ENCODE results near the gene SIAH3. TPM values are rescaled to one million over a fixed set of nuclear protein-coding genes. Genes with fewer than 3 reads are reported as not detected.

Gene SIAH3
- total and polyA plus RNA-seq, 4 donors, result under 0.01 TPM; not detected in 3

DNA sequence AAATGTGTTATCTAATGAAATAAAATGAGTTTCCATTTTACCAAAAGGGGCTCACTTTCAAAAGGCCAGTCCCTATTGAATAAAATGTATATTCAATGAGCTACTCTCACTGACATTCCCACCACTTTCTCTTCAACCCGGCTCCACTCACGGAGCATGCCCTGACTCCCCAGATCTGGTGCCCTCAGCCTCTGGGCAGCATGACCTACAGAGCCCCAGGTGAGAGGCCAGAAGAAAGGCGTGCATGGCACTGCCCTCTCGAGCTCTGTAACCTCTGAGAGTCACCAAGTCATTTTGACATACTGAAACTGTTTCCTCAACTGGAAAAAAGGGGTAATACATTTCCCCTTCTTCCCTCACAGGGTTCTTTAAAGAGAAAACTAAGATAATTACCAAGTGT lies 25.2 kb upstream of the SIAH3 start:
- Histone ChIP-seq H3K4me3 (ENCODE audit: low read depth in 1 of 3, low read length in 3 of 3) (no peak overlapping the region), H3K27me3 (ENCODE audit: control insufficient read depth in 4 of 4, insufficient read depth in 4 of 4, low read length in 3 of 4) (peaks cover 0 to 4% (median 0%) of the 10 kb centered on the region in 4 donors), H3K36me3 (ENCODE audit: control insufficient read depth in 4 of 4, insufficient read depth in 3 of 4, low read depth in 1 of 4, low read length in 3 of 4) (no peaks in the 10 kb centered on the region), H3K9ac (ENCODE audit: low read depth in 1 of 2, low read length in 2 of 2) (no peak overlapping the region), H3K4me1 (ENCODE audit: control insufficient read depth in 4 of 4, insufficient read depth in 4 of 4, low read length in 3 of 4) (peaks cover 0 to 2% (median 0%) of the 10 kb centered on the region in 4 donors), H3K9me3 (ENCODE audit: control insufficient read depth in 4 of 4, low read length in 3 of 4) (no peaks in the 10 kb centered on the region), H3K27ac (ENCODE audit: low read depth in 1 of 2, low read length in 2 of 2) (no peak overlapping the region)
- TF ChIP-seq JUND (IDR thresholded peaks at IDR 0.05), result no peak
- TF ChIP-seq GABPA (IDR thresholded peaks at IDR 0.05 in 1 of 2, conservative IDR thresholded peaks at IDR 0.05 in 1 of 2), result no peak
- no peak for TF ChIP-seq FOXA2 (IDR thresholded peaks at IDR 0.05)
- TF ChIP-seq HNF4A (conservative IDR thresholded peaks at IDR 0.05), result no peak
- TF ChIP-seq, protein P1, sequence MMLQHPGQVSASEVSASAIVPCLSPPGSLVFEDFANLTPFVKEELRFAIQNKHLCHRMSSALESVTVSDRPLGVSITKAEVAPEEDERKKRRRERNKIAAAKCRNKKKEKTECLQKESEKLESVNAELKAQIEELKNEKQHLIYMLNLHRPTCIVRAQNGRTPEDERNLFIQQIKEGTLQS (IDR thresholded peaks at IDR 0.05), result no peak
- no peak for TF ChIP-seq YY1 (IDR thresholded peaks at IDR 0.05)
- TF ChIP-seq NR2F2 (IDR thresholded peaks at IDR 0.05), result no peak
- no peak for TF ChIP-seq RXRA (IDR thresholded peaks at IDR 0.05)
- TF ChIP-seq SP1 (IDR thresholded peaks at IDR 0.05), result no peak
- TF ChIP-seq EGR1 (IDR thresholded peaks at IDR 0.05; ENCODE audit: low read depth in 2 of 2), result no peak
- TF ChIP-seq, protein P2, sequence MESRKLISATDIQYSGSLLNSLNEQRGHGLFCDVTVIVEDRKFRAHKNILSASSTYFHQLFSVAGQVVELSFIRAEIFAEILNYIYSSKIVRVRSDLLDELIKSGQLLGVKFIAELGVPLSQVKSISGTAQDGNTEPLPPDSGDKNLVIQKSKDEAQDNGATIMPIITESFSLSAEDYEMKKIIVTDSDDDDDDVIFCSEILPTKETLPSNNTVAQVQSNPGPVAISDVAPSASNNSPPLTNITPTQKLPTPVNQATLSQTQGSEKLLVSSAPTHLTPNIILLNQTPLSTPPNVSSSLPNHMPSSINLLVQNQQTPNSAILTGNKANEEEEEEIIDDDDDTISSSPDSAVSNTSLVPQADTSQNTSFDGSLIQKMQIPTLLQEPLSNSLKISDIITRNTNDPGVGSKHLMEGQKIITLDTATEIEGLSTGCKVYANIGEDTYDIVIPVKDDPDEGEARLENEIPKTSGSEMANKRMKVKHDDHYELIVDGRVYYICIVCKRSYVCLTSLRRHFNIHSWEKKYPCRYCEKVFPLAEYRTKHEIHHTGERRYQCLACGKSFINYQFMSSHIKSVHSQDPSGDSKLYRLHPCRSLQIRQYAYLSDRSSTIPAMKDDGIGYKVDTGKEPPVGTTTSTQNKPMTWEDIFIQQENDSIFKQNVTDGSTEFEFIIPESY (IDR thresholded peaks at IDR 0.05), result no peak
- TF ChIP-seq TAF1 (conservative IDR thresholded peaks at IDR 0.05), result no peak
- TF ChIP-seq, protein P3, sequence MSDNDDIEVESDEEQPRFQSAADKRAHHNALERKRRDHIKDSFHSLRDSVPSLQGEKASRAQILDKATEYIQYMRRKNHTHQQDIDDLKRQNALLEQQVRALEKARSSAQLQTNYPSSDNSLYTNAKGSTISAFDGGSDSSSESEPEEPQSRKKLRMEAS (IDR thresholded peaks at IDR 0.05), result no peak
- TF ChIP-seq FOXA1 (IDR thresholded peaks at IDR 0.05), result no peak
- no peak for TF ChIP-seq HNF4G (IDR thresholded peaks at IDR 0.05)
- WGBS, result 79% methylated on average over 4 of the region's 4 CpGs
- DNase-seq (ENCODE audit: low spot score), result no peak

DNA sequence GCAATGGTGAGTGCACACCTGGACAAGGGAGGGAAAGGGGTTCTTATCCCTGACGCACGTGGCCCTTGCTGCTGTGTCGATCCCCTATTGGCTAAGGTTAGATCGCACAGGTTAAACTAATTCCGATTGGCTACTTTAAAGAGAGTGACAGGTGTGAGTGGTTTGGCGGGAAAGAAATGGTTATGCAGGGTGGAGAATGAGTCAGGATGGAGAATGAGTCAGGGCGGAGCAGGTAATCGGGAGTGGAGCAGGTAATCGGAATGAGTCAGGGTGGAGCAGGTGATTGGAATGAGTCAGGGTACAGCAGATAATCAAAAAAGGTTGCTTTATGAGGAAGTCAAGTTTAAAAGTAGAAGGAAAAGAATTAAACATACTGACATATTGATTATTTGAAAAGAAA lies 24.4 kb upstream of the SIAH3 start:
- Histone ChIP-seq H3K36me3 (ENCODE audit: control insufficient read depth in 4 of 4, insufficient read depth in 3 of 4, low read depth in 1 of 4, low read length in 3 of 4) (no peaks in the 10 kb centered on the region), H3K9me3 (ENCODE audit: control insufficient read depth in 4 of 4, low read length in 3 of 4) (no peaks in the 10 kb centered on the region), H3K27me3 (ENCODE audit: control insufficient read depth in 4 of 4, insufficient read depth in 4 of 4, low read length in 3 of 4) (peaks cover 0 to 4% (median 0%) of the 10 kb centered on the region in 4 donors), H3K9ac (ENCODE audit: low read depth in 1 of 2, low read length in 2 of 2) (no peak overlapping the region), H3K4me3 (ENCODE audit: low read depth in 1 of 3, low read length in 3 of 3) (no peak overlapping the region), H3K27ac (ENCODE audit: low read depth in 1 of 2, low read length in 2 of 2) (no peak overlapping the region), H3K4me1 (ENCODE audit: control insufficient read depth in 4 of 4, insufficient read depth in 4 of 4, low read length in 3 of 4) (peaks cover 0 to 2% (median 0%) of the 10 kb centered on the region in 4 donors)
- TF ChIP-seq, protein P2 (IDR thresholded peaks at IDR 0.05), result no peak
- TF ChIP-seq, protein P1 (IDR thresholded peaks at IDR 0.05), result no peak
- no peak for DNase-seq (ENCODE audit: low spot score)
- WGBS, result 90% methylated on average over 9 of the region's 9 CpGs

Data from liver (tissue), 9 donors.